ENCODE measurements around the gene SRRM5.
"Not testable (repeated sequence)": the region's sequence is repeated elsewhere in the genome, so short reads cannot be mapped to it uniquely, and the experiment has no call there.

The SRRM5 gene

DNA sequence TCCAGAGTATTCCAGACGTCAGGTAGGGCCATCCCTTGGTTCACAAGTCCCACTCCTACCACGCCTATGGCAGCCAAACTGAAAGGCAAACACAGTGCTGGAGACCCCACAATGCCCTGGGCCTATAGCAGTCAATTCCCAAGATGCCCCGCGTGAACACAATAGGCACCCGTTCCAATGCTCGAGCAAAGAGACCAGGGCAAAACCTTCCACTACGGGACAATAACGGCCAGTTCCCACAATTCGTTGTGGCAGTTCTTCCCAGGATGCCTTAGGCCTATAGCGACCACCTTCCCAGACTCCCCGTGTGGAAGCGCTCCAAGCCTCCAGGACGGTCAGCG, 7.0 kb downstream of the SRRM5 start:
- peak; percentile 47 for DNase-seq (ENCODE audit: low spot score)

DNA sequence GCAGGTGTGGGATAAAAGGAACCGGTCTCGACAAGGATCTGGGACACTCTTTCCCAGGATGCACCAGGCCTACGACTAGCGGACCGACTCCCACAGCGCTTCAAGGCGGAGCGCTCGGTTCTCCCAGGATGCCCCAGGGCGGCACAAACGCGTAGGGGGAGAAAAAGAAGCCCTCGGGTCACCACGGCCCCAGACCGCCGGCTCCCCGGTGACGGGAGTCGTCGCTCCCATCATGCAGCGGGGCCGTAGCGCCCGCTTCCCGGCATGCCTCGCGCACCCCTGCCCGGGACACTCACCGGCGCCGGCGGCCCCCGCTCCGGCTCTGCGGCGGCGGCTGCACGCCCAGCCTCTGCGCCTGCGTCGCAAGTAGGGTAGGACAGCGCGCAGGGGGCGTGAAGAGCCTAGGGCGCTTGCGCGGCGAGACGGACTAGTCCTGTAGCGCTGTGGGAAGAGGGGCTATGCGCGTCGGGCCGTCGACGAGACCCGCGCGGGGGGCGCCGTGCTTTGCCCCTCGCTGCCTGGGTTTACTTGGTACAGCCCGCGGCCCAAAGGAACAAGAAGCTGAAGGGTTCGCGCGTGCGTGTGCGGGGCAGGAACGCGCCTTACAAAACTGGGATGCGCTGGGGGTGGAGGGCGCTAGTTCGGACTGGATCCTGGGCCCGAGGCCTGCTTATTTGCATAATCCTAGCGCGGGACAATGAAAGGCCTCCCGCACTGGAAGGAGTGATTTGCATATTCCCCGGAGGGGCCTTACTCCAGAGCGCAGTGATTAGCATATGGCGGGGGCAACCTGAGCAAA, 7.6 kb downstream of the SRRM5 start, which contains the start of gene ZNF428:
TSS of gene ZNF428 (minus strand) at position 368 of the 799 bp plus-strand sequence. CDS start 5,325 bp downstream, outside the sequence.
- DNase-seq (ENCODE audit: low spot score) = peak; percentile 97

- DNase-seq (ENCODE audit: low spot score) = no peak
Measured at GRCh38 chr19:43620061-43621001, 8.4 kb downstream of the SRRM5 start.

GRCh38 chr19:43622070-43622469, 10.2 kb downstream of the SRRM5 start:
- DNase-seq (ENCODE audit: low spot score) = no peak

- DNase-seq (ENCODE audit: low spot score) = no peak
Measured at GRCh38 chr19:43622956-43623355, 11.1 kb downstream of the SRRM5 start.

DNA sequence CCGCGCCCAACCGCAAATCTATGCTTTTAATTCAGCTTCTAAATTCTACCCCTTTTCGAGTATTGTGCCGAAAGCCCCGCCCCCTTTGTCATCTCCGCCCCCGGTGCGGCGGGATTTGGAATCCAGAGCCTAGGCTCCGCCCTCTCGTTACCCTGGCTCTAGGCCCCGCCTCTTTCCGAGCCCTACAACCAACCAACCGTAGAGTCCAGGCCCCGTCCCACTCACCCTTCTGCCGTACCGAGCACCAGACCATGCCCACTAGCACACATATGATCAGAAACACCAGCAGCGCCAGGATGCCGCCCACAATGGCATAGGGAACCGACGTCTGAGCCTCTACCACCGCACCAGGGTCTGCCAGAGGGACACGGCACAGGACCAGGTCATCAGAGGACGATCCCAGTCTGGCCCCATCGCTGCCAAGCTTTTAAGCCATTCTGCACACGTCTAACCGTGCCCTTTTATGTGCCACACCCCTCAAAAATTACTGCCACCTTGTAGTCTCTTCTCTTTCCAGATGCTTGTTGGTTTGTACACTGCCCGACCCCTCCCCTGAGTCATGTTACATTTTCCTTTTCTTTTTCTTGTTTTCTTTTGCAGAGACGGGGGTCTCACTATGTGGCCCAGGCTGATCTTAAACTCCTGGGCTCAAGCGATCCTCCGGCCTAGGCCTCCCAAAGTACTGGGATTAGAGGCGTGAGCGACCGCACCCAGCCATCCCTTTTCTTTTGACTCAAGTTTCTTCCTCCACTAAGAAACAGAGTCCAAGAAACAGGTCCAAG, 12.2 kb downstream of the SRRM5 start:
- no peak for DNase-seq (ENCODE audit: low spot score)

- DNase-seq (ENCODE audit: low spot score) = no peak
Measured at GRCh38 chr19:43624933-43625332, 13.0 kb downstream of the SRRM5 start.

DNA sequence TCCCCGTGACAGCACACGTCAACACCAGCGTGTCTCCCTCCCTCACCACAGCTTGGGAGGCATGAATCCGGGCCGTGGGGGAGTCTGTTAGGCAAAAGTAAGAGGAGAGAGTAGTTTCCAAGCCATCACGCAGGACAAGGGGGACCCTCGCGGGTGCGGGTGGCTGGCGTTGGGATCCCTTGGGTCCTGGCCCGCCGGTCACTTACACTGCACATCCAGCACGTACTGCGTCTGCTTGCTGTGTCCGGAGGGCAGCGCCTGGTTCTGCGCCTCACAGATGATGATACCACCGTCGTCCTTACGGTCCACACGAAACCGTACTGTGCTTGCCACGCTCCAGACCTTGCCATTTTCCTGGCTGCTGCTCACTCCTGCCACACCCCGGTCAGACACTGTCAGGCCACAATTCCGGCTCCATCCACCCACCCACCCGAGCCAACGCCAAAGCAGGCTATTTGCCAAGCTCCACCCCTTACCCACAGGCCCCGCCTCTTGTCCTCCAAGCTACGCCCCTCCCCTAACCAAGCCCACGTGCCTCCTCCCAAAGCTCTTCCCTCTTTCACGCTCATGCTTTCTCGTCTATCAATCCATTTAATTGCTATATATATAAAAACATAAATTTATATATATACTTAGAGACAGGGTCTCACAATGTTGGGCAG, 14.2 kb downstream of the SRRM5 start:
- no peak for DNase-seq (ENCODE audit: low spot score)

DNA sequence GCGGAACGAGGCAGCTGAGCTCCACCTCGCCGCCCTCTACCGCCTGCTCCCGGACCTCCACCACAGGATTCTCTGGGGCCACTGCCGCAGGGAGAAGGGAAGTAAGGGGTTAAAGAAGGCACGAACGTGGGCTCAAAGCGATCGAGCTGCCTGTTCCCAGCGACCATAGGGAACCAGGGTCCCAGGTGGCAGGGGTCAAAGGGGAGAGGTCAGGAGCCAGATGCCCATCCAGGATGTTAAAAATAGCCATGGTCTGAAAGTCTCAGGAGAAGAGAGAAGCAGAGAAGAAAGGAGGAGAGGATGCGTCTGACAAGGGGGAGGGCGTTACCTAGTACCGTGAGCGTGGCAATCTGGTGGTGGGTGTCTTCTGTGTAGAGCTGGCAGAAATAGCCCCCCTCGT, 14.9 kb downstream of the SRRM5 start:
- DNase-seq (ENCODE audit: low spot score) = no peak

DNA sequence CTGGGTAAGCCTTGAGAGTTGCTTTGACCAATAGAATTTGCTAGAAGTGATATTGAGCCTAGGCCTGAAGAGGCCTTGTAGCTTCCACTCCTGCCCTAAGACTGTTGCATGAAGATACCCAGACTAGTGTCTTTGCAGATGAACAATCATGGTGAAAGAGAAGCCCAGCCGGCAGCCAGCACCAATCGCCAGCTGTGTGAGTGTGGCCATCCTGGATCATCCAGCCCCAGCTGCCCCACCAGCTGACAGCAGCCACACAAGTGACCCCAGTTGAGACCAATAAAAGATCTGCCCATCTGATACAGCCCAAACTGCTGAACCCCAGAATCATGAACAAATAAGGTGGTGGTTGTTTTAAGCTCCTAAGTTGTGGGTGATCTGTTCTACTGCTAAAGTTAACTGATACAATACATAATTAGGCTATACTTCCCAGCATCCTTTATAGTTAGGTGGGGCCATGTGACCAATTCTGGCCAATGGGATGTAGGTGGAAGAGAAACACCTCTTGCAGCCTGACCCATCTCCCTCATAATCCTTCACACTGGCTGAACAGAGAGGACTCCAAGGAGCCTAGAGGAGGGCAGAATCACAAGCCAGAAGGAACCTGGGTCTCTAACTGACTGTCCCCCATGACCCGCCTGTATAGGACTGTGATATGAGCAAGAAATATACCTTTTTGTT, 16.9 kb downstream of the SRRM5 start:
- DNase-seq (ENCODE audit: low spot score) = no peak

GRCh38 chr19:43631491-43631890, 19.6 kb downstream of the SRRM5 start:
- no peak for DNase-seq (ENCODE audit: low spot score)

DNA sequence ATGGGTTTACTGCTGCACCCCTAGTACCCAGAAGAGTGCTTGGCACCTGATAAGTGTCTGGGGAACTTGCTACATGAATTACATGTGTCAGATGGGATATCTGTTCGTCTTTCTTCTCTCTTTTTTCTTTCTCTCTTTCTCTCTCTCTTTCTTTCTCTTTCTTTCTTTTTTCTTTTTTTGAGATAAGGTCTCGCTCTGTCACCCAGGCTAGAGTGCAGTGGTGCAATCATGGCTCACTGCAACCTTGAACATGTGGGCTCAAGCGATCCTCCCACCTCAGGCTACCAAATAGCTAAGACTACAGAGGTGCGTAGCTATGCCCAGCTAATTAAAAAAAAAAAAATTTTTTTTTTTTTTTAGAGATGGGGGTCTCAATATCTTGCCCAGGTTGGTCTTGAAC, 21.6 kb downstream of the SRRM5 start:
- DNase-seq (ENCODE audit: low spot score) = no peak

DNA sequence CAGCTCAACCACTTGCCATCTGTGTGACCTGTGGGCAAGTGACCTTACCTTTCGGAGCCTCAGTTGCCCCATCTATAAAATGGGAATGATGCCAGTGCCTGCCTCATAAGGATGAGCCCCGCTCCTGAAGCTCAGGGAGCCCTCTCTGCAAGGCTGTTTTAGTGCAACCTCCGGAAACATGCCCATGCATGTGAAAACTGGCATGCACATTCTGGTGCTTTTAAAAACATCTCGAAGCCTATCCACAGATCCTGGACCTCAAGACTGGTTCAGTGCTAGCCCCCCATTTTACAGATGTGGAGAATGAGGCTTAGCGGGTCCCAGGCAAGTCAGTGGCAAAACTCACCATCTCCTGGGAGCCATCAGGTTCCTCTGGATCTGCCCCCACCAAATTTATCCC, 22.2 kb downstream of the SRRM5 start:
- no peak for DNase-seq (ENCODE audit: low spot score)

GRCh38 chr19:43634506-43634871, 22.6 kb downstream of the SRRM5 start:
- DNase-seq (ENCODE audit: low spot score) = no peak

DNA sequence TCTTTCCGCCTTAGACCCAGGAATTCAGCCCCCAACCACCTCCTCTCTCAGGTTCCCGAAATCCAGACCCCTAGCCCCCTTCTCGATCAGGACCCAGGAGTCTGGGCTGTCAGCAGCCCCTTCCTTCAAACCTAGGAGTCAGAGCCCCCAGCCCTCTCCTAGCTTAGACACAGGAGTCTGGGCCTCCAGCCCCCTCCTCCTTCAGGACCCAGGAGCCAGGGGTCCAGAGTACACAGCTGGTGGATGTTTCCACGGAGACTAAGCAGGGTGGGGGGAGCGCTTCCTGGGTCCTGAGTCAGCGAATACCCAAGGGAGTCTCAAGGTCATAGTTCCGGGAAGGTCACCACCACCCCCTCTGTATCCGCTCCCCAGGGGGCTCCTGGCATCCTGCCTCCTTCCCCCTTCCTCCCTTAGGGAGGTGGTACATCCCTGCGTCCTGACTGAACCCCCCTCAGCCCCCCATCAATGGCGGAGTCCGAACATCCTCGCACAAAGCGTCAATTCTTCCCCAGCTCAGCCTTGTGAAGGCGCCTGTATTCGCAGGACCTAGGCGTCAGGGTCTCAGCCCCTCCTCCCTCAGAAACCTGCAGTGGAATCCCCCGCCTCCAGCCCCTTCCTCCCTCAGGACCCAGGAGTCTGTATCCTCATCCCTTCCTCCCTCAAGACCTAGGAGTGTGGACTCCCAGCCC, 23.1 kb downstream of the SRRM5 start:
- peak; percentile 33 for DNase-seq (ENCODE audit: low spot score)

- DNase-seq (ENCODE audit: low spot score) = not testable (repeated sequence)
Measured at GRCh38 chr19:43635561-43635940, 23.7 kb downstream of the SRRM5 start.

- no peak for DNase-seq (ENCODE audit: low spot score)
Measured at GRCh38 chr19:43636121-43636683, 24.3 kb downstream of the SRRM5 start.

- DNase-seq (ENCODE audit: low spot score) = no peak
Measured at GRCh38 chr19:43638214-43638994, 26.5 kb downstream of the SRRM5 start.

- no peak for DNase-seq (ENCODE audit: low spot score)
Measured at GRCh38 chr19:43638995-43639518, 27.2 kb downstream of the SRRM5 start.

Data from GM03348 (cell line).